Heart left ventricle (tissue), 16 donors: Measurements from ENCODE around the gene PPP1R9A. TPM values are rescaled to one million over a fixed set of nuclear protein-coding genes. Genes with fewer than 3 reads are reported as not detected.

ENCODE experiments used
- ATAC-seq, 4 donors: fragments of 200-7000 bp; cut with Tn5 transposase; one replicate each; pipeline ENCODE4 v1.9.1; 2020 to 2022; ENCODE audit warnings: moderate library complexity in 4 of 4, mild to moderate bottlenecking in 3 of 4, moderate number of reproducible peaks in 1 of 4
- DNase-seq, 5 donors: peaks; one replicate each; pipeline ENCODE4 v3.0.0-alpha.2; 2020
- H3K27ac ChIP-seq, 12 donors: fragments of 200-600 bp; sonication (generic) in 4 of 12; one replicate each; pipeline versions ENCODE4 v1.5.0 to v1.8.0; 2016 to 2022; ENCODE audit warnings: mild to moderate bottlenecking in 2 of 12
- H3K27me3 ChIP-seq, 9 donors: fragments of 200-600 bp; sonication (generic) in 2 of 9; one replicate each; pipeline versions ENCODE4 v1.5.1 to v1.8.0; 2016 to 2022; ENCODE audit warnings: mild to moderate bottlenecking in 3 of 9
- H3K36me3 ChIP-seq, 9 donors: fragments of 200-600 bp; sonication (generic) in 2 of 9; one replicate each; pipeline versions ENCODE4 v1.5.0 to v1.8.0; 2018 to 2022; ENCODE audit warnings: mild to moderate bottlenecking in 2 of 9
- H3K4me1 ChIP-seq, 12 donors: fragments of 200-600 bp; sonication (generic) in 4 of 12; one replicate each; pipeline versions ENCODE4 v1.5.0 to v1.8.0; 2016 to 2022; ENCODE audit warnings: mild to moderate bottlenecking in 3 of 12
- H3K4me3 ChIP-seq, 12 donors: fragments of 200-600 bp; sonication (generic) in 4 of 12; one replicate each; pipeline versions ENCODE4 v1.5.0 to v1.8.0; 2017 to 2022; ENCODE audit warnings: mild to moderate bottlenecking in 9 of 12, moderate library complexity in 4 of 12
- H3K9me3 ChIP-seq, 12 donors: fragments of 200-600 bp; sonication (generic) in 4 of 12; one replicate each; pipeline versions ENCODE4 v1.5.0 to v1.8.0; 2016 to 2022; ENCODE audit warnings: mild to moderate bottlenecking in 1 of 12
- CTCF ChIP-seq, 12 donors: fragments of 200-600 bp; sonication (generic) in 4 of 12; IDR thresholded peaks; one replicate each; pipeline versions ENCODE4 v1.5.0 to v1.8.0; 2018 to 2022; ENCODE audit warnings: antibody characterized with exemption in 12 of 12, mild to moderate bottlenecking in 5 of 12
- POLR2A ChIP-seq, 2 donors: fragments of 450-650 bp; IDR thresholded peaks; one replicate each; pipeline ENCODE4 v1.6.1; 2017; ENCODE audit warnings: antibody characterized with exemption in 2 of 2, mild to moderate bottlenecking in 2 of 2, moderate library complexity in 2 of 2
- WGBS, 4 donors: extraction: QIAGEN DNeasy Blood & Tissue Kit in 2 of 4; methylation state at CpG; one replicate each; pipeline versions ENCODE4 v1.1.5 to v1.1.7; 2013 to 2018; 5-methylcytosine and 5-hydroxymethylcytosine counted together
- intact Hi-C, 10 donors: fragments of 100-400 bp; cut with DNase I; formaldehyde crosslinking; loops; one replicate each; pipeline versions ENCODE4 v1.11.1 to v1.14.2; 2022
- polyA plus RNA-seq, 2 donors: library from polyadenylated mRNA; stranded (reverse); fragments of 200-250 nt; gene quantifications; one replicate each; pipeline ENCODE4 v1.2.3, GENCODE V29; 2013
- total RNA-seq, 9 donors: library from RNA; depleted of rRNA in 2 of 9; stranded (reverse); fragments of >200 nt in 2 of 9; fragmentation: NEBNext Ultra II Directional in 3 of 9; extraction: Animal tissue kit (Norgen Biotek cat#: 25700) in 3 of 9; gene quantifications; one replicate each; pipeline versions ENCODE4 v1.1.0 to v1.2.4, GENCODE V29; 2016 to 2023
- donor health status: ischemic (EF 13 %, LVEDD 7.1; RV severe dilation, severe dysfunction).
- donor health status: healthy with polysubstance abuse.
- donor health status: DM: no; HTN: yes; CAD: no.
- donor health status: DM: no; HTN: no; CAD: no.
- donor health status: ischemic (EF 25% LVEDD 6.9; RV normal size, moderate dysfunction).
- donor health status: ischemic (EF 25% LVEDD 5.7; RV mildly dilated, moderate dysfunction).
- donor health status: healthy.
- donor health status: DM: yes; HTN: yes; CAD: no.
- donor health status: ischemic (EF 35%, LVEDD 5.7; RV mildly dilated, moderate dysfunction).
- donor health status: nonischemic (EF 11% LVEDD 7.7; RV severe dilation, severe dysfunction).
- donor health status: DM: yes; HTN: yes; CAD: no.
- donor health status: PGD.
- donor health status: ischemic (EF 29% LVEDD 5.4; RV normal size, mild dysfunction).
- donor health status: nonischemic (EF 23%, LVEDD 6.1; RV moderate dilation, normal function).

The PPP1R9A gene
- total and polyA plus RNA-seq, 11 donors: 3.6 to 42.8 (median 30.0) TPM

GRCh38 chr7:95209788-95210187 is 302.4 kb downstream of the PPP1R9A start:
- ATAC-seq (no peak), DNase-seq (no peak)
- WGBS, 4 donors: 41 to 65% (median 51%) methylated on average over 2 of the region's 2 CpGs
- Histone ChIP-seq H3K27ac (no peak overlapping the region), H3K36me3 (no peaks in the 10 kb centered on the region), H3K27me3 (no peaks in the 10 kb centered on the region), H3K4me1 (peaks cover 0 to 13% (median 0%) of the 10 kb centered on the region in 12 donors), H3K4me3 (no peak overlapping the region), H3K9me3 (peaks cover 0 to 4% (median 0%) of the 10 kb centered on the region in 12 donors)
- no peak for TF ChIP-seq CTCF (IDR thresholded peaks at IDR 0.05)
- no peak for TF ChIP-seq POLR2A (IDR thresholded peaks at IDR 0.05)
- intact Hi-C loops: no loop called here

- WGBS, 4 donors: 76 to 83% (median 79%) methylated on average over 2 of the region's 2 CpGs
- H3K36me3 ChIP-seq: no peaks in the 10 kb centered on the region
- ATAC-seq (no peak), DNase-seq (no peak)
- H3K27me3 ChIP-seq: no peaks in the 10 kb centered on the region
- H3K27ac ChIP-seq: peak overlapping the region in 2 of 12 donors; percentile 32 to 34
- no peak overlapping the region for H3K4me3 ChIP-seq
- intact Hi-C loops: no loop called here
- H3K9me3 ChIP-seq: peaks cover 0 to 16% (median 0%) of the 10 kb centered on the region in 12 donors
- TF ChIP-seq POLR2A (IDR thresholded peaks at IDR 0.05) (no peak), CTCF (IDR thresholded peaks at IDR 0.05) (no peak)
- peaks cover 0 to 13% (median 0%) of the 10 kb centered on the region in 12 donors for H3K4me1 ChIP-seq
Measured at GRCh38 chr7:95213148-95213547, 305.8 kb downstream of the PPP1R9A start.

- Histone ChIP-seq H3K36me3 (no peaks in the 10 kb centered on the region), H3K27me3 (no peaks in the 10 kb centered on the region), H3K4me3 (no peak overlapping the region), H3K9me3 (peaks cover 0 to 16% (median 0%) of the 10 kb centered on the region in 12 donors), H3K4me1 (peaks cover 0 to 13% (median 0%) of the 10 kb centered on the region in 12 donors), H3K27ac (peak overlapping the region in 3 of 12 donors; percentile 29 to 34 (median 32))
- ATAC-seq: peak; percentile 71 to 98 (median 91)
- intact Hi-C loops: no loop called here
- TF ChIP-seq POLR2A (IDR thresholded peaks at IDR 0.05) (no peak), CTCF (IDR thresholded peaks at IDR 0.05) (no peak)
- 42 to 58% (median 51%) methylated on average over 6 of the region's 6 CpGs for WGBS, 4 donors
- peak; percentile 61 to 76 (median 70) for DNase-seq
Measured at GRCh38 chr7:95213809-95214492, 306.6 kb downstream of the PPP1R9A start.

- 65 to 74% (median 71%) methylated on average over 2 of the region's 2 CpGs for WGBS, 4 donors
- DNase-seq: no peak
- Histone ChIP-seq H3K27me3 (no peaks in the 10 kb centered on the region), H3K36me3 (no peaks in the 10 kb centered on the region), H3K4me1 (no peaks in the 10 kb centered on the region), H3K4me3 (no peak overlapping the region), H3K27ac (no peak overlapping the region), H3K9me3 (peaks cover 0 to 13% (median 0%) of the 10 kb centered on the region in 12 donors)
- ATAC-seq: no peak
- intact Hi-C loops: no loop called here
- TF ChIP-seq CTCF (IDR thresholded peaks at IDR 0.05): no peak
- TF ChIP-seq POLR2A (IDR thresholded peaks at IDR 0.05): no peak
Measured at GRCh38 chr7:95219721-95220120, 312.3 kb downstream of the PPP1R9A start.
